GM12873 (cell line): ENCODE data around the gene MLH3.

Experiments
- CTCF ChIP-seq: IDR thresholded peaks from 2 replicates; pipeline ENCODE4 v1.5.1; 2012; ENCODE audit warnings: low read depth, mild to moderate bottlenecking, moderate library complexity, low read length, control low read depth; ENCODE audit not compliant: insufficient read depth; ENCODE audit errors: missing control alignments

Gene MLH3

GRCh38 chr14:74964787-74965485 lies 86.3 kb downstream of the MLH3 start:
- no peak for TF ChIP-seq CTCF
